Hepatocyte (in vitro differentiated cells): ENCODE results near the gene ARL15. TPM values are rescaled to one million over a fixed set of nuclear protein-coding genes. Genes with fewer than 3 reads are reported as not detected.

Experiments
- DNase-seq: peaks from one replicate; pipeline ENCODE4 v3.0.0-alpha.2; 2016; ENCODE audit warnings: low spot score
- H2AFZ ChIP-seq: fragments of 200-600 bp; sonication (generic); 2 replicates; pipeline ENCODE4 v1.6.0; 2016; ENCODE audit warnings: antibody characterized with exemption, mild to moderate bottlenecking
- H3K27ac ChIP-seq: fragments of 200-600 bp; sonication (generic); 2 replicates; pipeline ENCODE4 v1.5.1; 2016; ENCODE audit warnings: mild to moderate bottlenecking
- H3K27me3 ChIP-seq: fragments of 200-600 bp; sonication (generic); 2 replicates; pipeline ENCODE4 v1.6.1; 2016
- H3K36me3 ChIP-seq: fragments of 200-600 bp; sonication (generic); replicated peaks from 2 replicates; pipeline ENCODE4 v1.5.1; 2016; ENCODE audit warnings: low read depth; ENCODE audit not compliant: insufficient read depth
- H3K4me1 ChIP-seq: fragments of 200-600 bp; sonication (generic); 2 replicates; pipeline ENCODE4 v1.5.1; 2016; ENCODE audit warnings: mild to moderate bottlenecking, moderate library complexity; ENCODE audit not compliant: insufficient read depth
- H3K4me2 ChIP-seq: fragments of 200-600 bp; sonication (generic); 2 replicates; pipeline ENCODE4 v1.6.0; 2016
- H3K4me3 ChIP-seq: fragments of 200-600 bp; sonication (generic); 2 replicates; pipeline ENCODE4 v1.5.1; 2016; ENCODE audit warnings: mild to moderate bottlenecking
- H3K79me2 ChIP-seq: fragments of 200-600 bp; sonication (generic); 2 replicates; pipeline ENCODE4 v1.6.0; 2017; ENCODE audit warnings: mild to moderate bottlenecking
- H3K9me2 ChIP-seq: fragments of 200-600 bp; sonication (generic); replicated peaks from 2 replicates; pipeline ENCODE4 v1.6.0; 2017; ENCODE audit warnings: mild to moderate bottlenecking; ENCODE audit not compliant: insufficient read depth
- H3K9me3 ChIP-seq: fragments of 200-600 bp; sonication (generic); 2 replicates; pipeline ENCODE4 v1.5.1; 2016; ENCODE audit warnings: low read depth, mild to moderate bottlenecking
- H4K20me1 ChIP-seq: fragments of 200-600 bp; sonication (generic); 2 replicates; pipeline ENCODE4 v1.6.0; 2016; ENCODE audit warnings: mild to moderate bottlenecking; ENCODE audit not compliant: insufficient read depth, poor library complexity, severe bottlenecking
- CTCF ChIP-seq: fragments of 200-600 bp; sonication (generic); IDR thresholded peaks from 2 replicates; pipeline ENCODE4 v1.5.1; 2016; ENCODE audit warnings: antibody characterized with exemption, mild to moderate bottlenecking; ENCODE audit not compliant: poor library complexity
- EZH2 ChIP-seq: fragments of 200-600 bp; sonication (generic); IDR thresholded peaks from 2 replicates; pipeline ENCODE4 v1.6.1; 2016; ENCODE audit warnings: antibody characterized with exemption, mild to moderate bottlenecking, borderline replicate concordance
- EZH2phosphoT487 ChIP-seq: fragments of 200-600 bp; sonication (generic); IDR thresholded peaks from one replicate; pipeline ENCODE4 v1.6.1; 2018; ENCODE audit warnings: antibody characterized with exemption, mild to moderate bottlenecking, low read depth, moderate library complexity; ENCODE audit not compliant: unreplicated experiment, severe bottlenecking
- WGBS: methylation state at CpG from one replicate; pipeline ENCODE4 v1.1.6; 2016; ENCODE audit warnings: low lambda C conversion rate; ENCODE audit errors: missing lambda C conversion rate; 5-methylcytosine and 5-hydroxymethylcytosine counted together
- polyA plus RNA-seq: library from polyadenylated mRNA; unstranded; fragments of >200 nt; fragmentation: Nextera tagmentation; extraction: Ambion mirVana; gene quantifications from 2 replicates; pipeline ENCODE4 v1.2.1, GENCODE V29; 2016
- total RNA-seq: library from RNA; depleted of rRNA; stranded (reverse); fragments of >200 nt; gene quantifications from 2 replicates; pipeline ENCODE4 v1.2.3, GENCODE V29; 2014

ARL15 gene
- total and polyA plus RNA-seq, 2 experiments from 2014 or later, result 13.3 to 66.3 TPM

GRCh38 chr5:54227759-54228158 lies 82.6 kb downstream of the ARL15 start:
- Histone ChIP-seq H3K9me3 (no peaks in the 10 kb centered on the region), H3K4me3 (no peak overlapping the region), H3K4me2 (no peak overlapping the region), H3K4me1 (no peaks in the 10 kb centered on the region), H3K27ac (no peak overlapping the region), H4K20me1 (peaks cover 4% of the 10 kb centered on the region), H2AFZ (no peak overlapping the region), H3K36me3 (no peaks in the 10 kb centered on the region), H3K9me2 (no peaks in the 10 kb centered on the region), H3K27me3 (no peaks in the 10 kb centered on the region), H3K79me2 (peaks cover 45% of the 10 kb centered on the region)
- no peak for TF ChIP-seq CTCF
- TF ChIP-seq EZH2, result no peak
- TF ChIP-seq EZH2phosphoT487, result no peak
- WGBS, result 96% methylated on average over 1 of the region's 1 CpG
- no peak for DNase-seq

GRCh38 chr5:54227109-54227508 lies 83.3 kb downstream of the ARL15 start:
- Histone ChIP-seq H4K20me1 (peaks cover 4% of the 10 kb centered on the region), H3K27me3 (no peaks in the 10 kb centered on the region), H2AFZ (no peak overlapping the region), H3K4me2 (no peak overlapping the region), H3K9me3 (no peaks in the 10 kb centered on the region), H3K79me2 (peaks cover 43% of the 10 kb centered on the region), H3K27ac (no peak overlapping the region), H3K4me1 (no peaks in the 10 kb centered on the region), H3K9me2 (no peaks in the 10 kb centered on the region), H3K4me3 (no peak overlapping the region), H3K36me3 (no peaks in the 10 kb centered on the region)
- no peak for TF ChIP-seq EZH2
- TF ChIP-seq EZH2phosphoT487, result no peak
- TF ChIP-seq CTCF, result no peak
- 72% methylated on average over 3 of the region's 3 CpGs for WGBS
- no peak for DNase-seq

GRCh38 chr5:54226215-54226614 lies 84.2 kb downstream of the ARL15 start:
- H3K9me3 ChIP-seq, result no peaks in the 10 kb centered on the region
- peaks cover 4% of the 10 kb centered on the region for H4K20me1 ChIP-seq
- no peaks in the 10 kb centered on the region for H3K9me2 ChIP-seq
- WGBS, result 84% methylated on average over 5 of the region's 5 CpGs
- H3K27me3 ChIP-seq, result no peaks in the 10 kb centered on the region
- H3K79me2 ChIP-seq, result peaks cover 39% of the 10 kb centered on the region
- H3K4me1 ChIP-seq, result no peaks in the 10 kb centered on the region
- H3K36me3 ChIP-seq, result no peaks in the 10 kb centered on the region
- H3K4me3 ChIP-seq, result no peak overlapping the region
- H3K27ac ChIP-seq, result no peak overlapping the region
- DNase-seq, result no peak
- TF ChIP-seq CTCF (no peak), EZH2 (no peak), EZH2phosphoT487 (no peak)
- H3K4me2 ChIP-seq, result no peak overlapping the region
- H2AFZ ChIP-seq, result no peak overlapping the region
